ENCODE data around the gene PNPLA6.

The PNPLA6 gene

GRCh38 chr19:7607874-7608560 lies 72.5 kb downstream of the PNPLA6 start:
- DNase-seq (ENCODE audit: low read depth in 2 of 2), result no peak
- H3K4me3 ChIP-seq (replicated peaks in 1 of 2; ENCODE audit: low read depth in 2 of 2, low read length in 2 of 2), result no peak overlapping the region
- no peak for TF ChIP-seq CTCF (IDR thresholded peaks at IDR 0.05; ENCODE audit: low read depth, low read length)

GRCh38 chr19:7610491-7611240 lies 75.1 kb downstream of the PNPLA6 start:
- no peak for TF ChIP-seq CTCF (IDR thresholded peaks at IDR 0.05; ENCODE audit: low read depth, low read length)
- DNase-seq (ENCODE audit: low read depth in 2 of 2), result no peak
- no peak overlapping the region for H3K4me3 ChIP-seq (replicated peaks in 1 of 2; ENCODE audit: low read depth in 2 of 2, low read length in 2 of 2)
